H9 (cell line): ENCODE measurements around the gene SOX14. TPM values are rescaled to one million over a fixed set of nuclear protein-coding genes. Genes with fewer than 3 reads are reported as not detected.

Experiments
- DNase-seq: peaks from one replicate; pipeline ENCODE4 v3.0.0-alpha.2; 2017
- H2AFZ ChIP-seq: one replicate; pipeline ENCODE4 v1.6.1; 2013; ENCODE audit warnings: mild to moderate bottlenecking, low read length, control low read depth, moderate library complexity
- H2AK5ac ChIP-seq: 2 replicates; pipeline ENCODE4 v1.6.1; 2013; ENCODE audit warnings: low read length, control low read depth, mixed read lengths; ENCODE audit not compliant: insufficient read length
- H2BK120ac ChIP-seq: one replicate; pipeline ENCODE4 v1.6.1; 2013; ENCODE audit warnings: low read depth, mild to moderate bottlenecking, low read length, control low read depth, inconsistent platforms; ENCODE audit not compliant: poor library complexity, severe bottlenecking
- H2BK12ac ChIP-seq: 2 replicates; pipeline ENCODE4 v1.6.1; 2013; ENCODE audit warnings: low read length, control low read depth, mixed read lengths, low read depth; ENCODE audit not compliant: insufficient read length
- H2BK15ac ChIP-seq: 2 replicates; pipeline ENCODE4 v1.6.1; 2013; ENCODE audit warnings: low read depth, low read length, control low read depth
- H2BK20ac ChIP-seq: one replicate; pipeline ENCODE4 v1.6.1; 2013; ENCODE audit warnings: low read depth, mild to moderate bottlenecking, low read length, control low read depth, inconsistent platforms; ENCODE audit not compliant: poor library complexity, severe bottlenecking
- H2BK5ac ChIP-seq: 2 replicates; pipeline ENCODE4 v1.6.1; 2013; ENCODE audit warnings: low read length, control low read depth, mixed read lengths; ENCODE audit not compliant: insufficient read length
- H3K14ac ChIP-seq: 2 replicates; pipeline ENCODE4 v1.6.1; 2013; ENCODE audit warnings: low read length, control low read depth; ENCODE audit not compliant: insufficient read depth
- H3K18ac ChIP-seq: 2 replicates; pipeline ENCODE4 v1.6.1; 2013; ENCODE audit warnings: low read depth, mild to moderate bottlenecking, mixed read lengths, low read length, control low read depth; ENCODE audit not compliant: insufficient read length
- H3K23ac ChIP-seq: 2 replicates; pipeline ENCODE4 v1.6.1; 2013; ENCODE audit warnings: low read length, control low read depth, mixed read lengths, low read depth; ENCODE audit not compliant: insufficient read length
- H3K23me2 ChIP-seq: 2 replicates; pipeline ENCODE4 v1.6.1; 2013; ENCODE audit warnings: low read depth, mild to moderate bottlenecking, mixed read lengths, low read length, control low read depth; ENCODE audit not compliant: insufficient read length, poor library complexity, severe bottlenecking
- H3K27ac ChIP-seq: 2 replicates; pipeline ENCODE4 v1.5.1; 2013; ENCODE audit warnings: low read length, control low read depth, mixed read lengths, low read depth; ENCODE audit not compliant: insufficient read length
- H3K27me3 ChIP-seq: 2 replicates; pipeline ENCODE4 v1.6.1; 2013; ENCODE audit warnings: low read length, control low read depth, inconsistent platforms; ENCODE audit not compliant: insufficient read depth
- H3K4ac ChIP-seq: 2 replicates; pipeline ENCODE4 v1.6.1; 2013; ENCODE audit warnings: low read depth, mild to moderate bottlenecking, control low read depth, inconsistent platforms, low read length, moderate library complexity
- H3K4me1 ChIP-seq: 2 replicates; pipeline ENCODE4 v1.6.1; 2013; ENCODE audit warnings: low read length, control low read depth, inconsistent platforms; ENCODE audit not compliant: insufficient read depth
- H3K4me2 ChIP-seq: 2 replicates; pipeline ENCODE4 v1.6.1; 2013; ENCODE audit warnings: low read length, control low read depth, mixed read lengths; ENCODE audit not compliant: insufficient read length, insufficient read depth
- H3K56ac ChIP-seq: 2 replicates; pipeline ENCODE4 v1.6.1; 2013; ENCODE audit warnings: low read depth, mild to moderate bottlenecking, mixed read lengths, low read length, control low read depth; ENCODE audit not compliant: insufficient read length
- H3K79me1 ChIP-seq: 2 replicates; pipeline ENCODE4 v1.6.1; 2013; ENCODE audit warnings: low read depth, mild to moderate bottlenecking, moderate library complexity, low read length, control low read depth, inconsistent platforms; ENCODE audit not compliant: insufficient read depth, poor library complexity, severe bottlenecking
- H3K79me2 ChIP-seq: 2 replicates; pipeline ENCODE4 v1.6.1; 2013; ENCODE audit warnings: low read length, control low read depth, inconsistent platforms; ENCODE audit not compliant: insufficient read depth
- H3K9ac ChIP-seq: 2 replicates; pipeline ENCODE4 v1.6.1; 2013; ENCODE audit warnings: low read length, control low read depth, mixed read lengths; ENCODE audit not compliant: insufficient read length; ENCODE audit errors: extremely low read depth
- H3K9me3 ChIP-seq: one replicate; pipeline ENCODE4 v1.6.1; 2013; ENCODE audit warnings: low read depth, low read length, inconsistent platforms; ENCODE audit not compliant: control insufficient read depth
- H3T11ph ChIP-seq: one replicate; pipeline ENCODE4 v1.6.1; 2013; ENCODE audit warnings: mild to moderate bottlenecking, low read length, control low read depth, inconsistent platforms
- H4K20me1 ChIP-seq: one replicate; pipeline ENCODE4 v1.6.1; 2013; ENCODE audit not compliant: control insufficient read depth, insufficient read length, insufficient read depth
- H4K5ac ChIP-seq: 2 replicates; pipeline ENCODE4 v1.6.1; 2013; ENCODE audit warnings: low read depth, mild to moderate bottlenecking, mixed read lengths, low read length, control low read depth; ENCODE audit not compliant: insufficient read length
- H4K8ac ChIP-seq: replicated peaks from 2 replicates; pipeline ENCODE4 v1.6.1; 2013; ENCODE audit warnings: low read length, control low read depth, mixed read lengths, low read depth; ENCODE audit not compliant: insufficient read length
- H4K91ac ChIP-seq: 2 replicates; pipeline ENCODE4 v1.6.1; 2013; ENCODE audit warnings: low read depth, mild to moderate bottlenecking, moderate library complexity, mixed read lengths, low read length, control low read depth; ENCODE audit not compliant: insufficient read length
- H3K27ac Mint-ChIP-seq, 3 experiments: 2 replicates in 2 of 3; 3 replicates in 1 of 3; pipeline ENCODE4 v1.8.0; 2020 to 2021; ENCODE audit warnings: mixed read lengths in 3 of 3, mild to moderate bottlenecking in 1 of 3, moderate library complexity in 1 of 3
- H3K27me3 Mint-ChIP-seq: 2 replicates; pipeline ENCODE4 v1.8.0; 2021; ENCODE audit warnings: low read depth, mild to moderate bottlenecking, moderate library complexity, mixed read lengths
- H3K36me3 Mint-ChIP-seq, 3 experiments: 2 replicates in 2 of 3; 3 replicates in 1 of 3; pipeline ENCODE4 v1.8.0; 2020 to 2021; ENCODE audit warnings: low read depth in 3 of 3, mixed read lengths in 3 of 3; ENCODE audit not compliant: insufficient read depth in 1 of 3
- H3K4me1 Mint-ChIP-seq, 2 experiments: 2 replicates each; pipeline ENCODE4 v1.8.0; 2020; ENCODE audit warnings: mixed read lengths in 2 of 2
- H3K4me3 Mint-ChIP-seq, 2 experiments: 2 replicates in 1 of 2; 3 replicates in 1 of 2; pipeline ENCODE4 v1.8.0; 2020 to 2021; ENCODE audit warnings: mild to moderate bottlenecking in 2 of 2, mixed read lengths in 2 of 2, moderate library complexity in 1 of 2
- H3K9me3 Mint-ChIP-seq, 2 experiments: 2 replicates in 1 of 2; 3 replicates in 1 of 2; pipeline ENCODE4 v1.8.0; 2020; ENCODE audit warnings: mild to moderate bottlenecking in 2 of 2, mixed read lengths in 2 of 2, moderate library complexity in 1 of 2
- CTCF ChIP-seq: fragments of 200-600 bp; sonication (generic); conservative IDR thresholded peaks from 3 replicates; pipeline ENCODE4 v1.8.0; 2021; ENCODE audit warnings: antibody characterized with exemption, mild to moderate bottlenecking
- total RNA-seq: library from RNA; stranded (reverse); gene quantifications from 2 replicates; pipeline ENCODE4 v1.2.1, GENCODE V29; 2021

The SOX14 gene
- total RNA-seq, 1 experiment from 2014 or later: 0.57 TPM

GRCh38 chr3:137809509-137809908 lies 45.4 kb downstream of the SOX14 start:
- Mint-ChIP-seq H3K36me3 (peaks cover 0 to 4% (median 0%) of the 10 kb centered on the region in 3 experiments; a peak in 2 of 7 replicates), H3K9me3 (peaks cover 0 to 3% of the 10 kb centered on the region in 2 experiments; a peak in 2 of 5 replicates), H3K4me1 (peaks cover 38 to 41% of the 10 kb centered on the region in 2 experiments), H3K27me3 (no peaks in the 10 kb centered on the region), H3K4me3 (no peak overlapping the region), H3K27ac (no peak overlapping the region)
- Histone ChIP-seq H3T11ph (no peak overlapping the region), H3K27me3 (no peaks in the 10 kb centered on the region), H2AFZ (no peak overlapping the region), H2BK120ac (no peak overlapping the region), H3K23me2 (no peaks in the 10 kb centered on the region), H3K4ac (no peak overlapping the region), H3K79me1 (no peaks in the 10 kb centered on the region), H3K56ac (no peak overlapping the region), H2BK20ac (no peak overlapping the region), H4K5ac (no peak overlapping the region), H3K18ac (no peak overlapping the region), H2BK12ac (no peak overlapping the region), H3K23ac (no peak overlapping the region), H4K20me1 (no peaks in the 10 kb centered on the region), H3K9me3 (no peaks in the 10 kb centered on the region), H3K79me2 (no peaks in the 10 kb centered on the region), H2BK15ac (no peak overlapping the region), H2AK5ac (no peak overlapping the region), H3K4me1 (peaks cover 5% of the 10 kb centered on the region; the same call in 1 of the 2 replicates), H2BK5ac (no peak overlapping the region), H3K4me2 (no peak overlapping the region), H3K27ac (no peak overlapping the region), H3K9ac (no peak overlapping the region), H3K14ac (no peak overlapping the region), H4K8ac (no peak overlapping the region), H4K91ac (no peak overlapping the region)
- TF ChIP-seq CTCF: no peak
- DNase-seq: no peak
